Motor neuron (in vitro differentiated cells): ENCODE results near the gene LCN15. TPM values are rescaled to one million over a fixed set of nuclear protein-coding genes. Genes with fewer than 3 reads are reported as not detected.

ENCODE experiments used
- ATAC-seq, 8 experiments: fragments of 200-7000 bp; cut with Tn5 transposase; replicated peaks in 6 of 8; 2 replicates each; pipeline ENCODE4 v1.8.0; 2021; ENCODE audit warnings: mild to moderate bottlenecking in 8 of 8, moderate library complexity in 8 of 8
- H3K27ac ChIP-seq, 2 donors: fragments of 250-450 bp; sonication (Bioruptor Pico); 2 replicates each; pipeline ENCODE4 v1.9.0; 2021; ENCODE audit warnings: antibody characterized with exemption in 2 of 2, mild to moderate bottlenecking in 2 of 2, moderate library complexity in 1 of 2
- H3K4me1 ChIP-seq, 2 donors: fragments of 250-450 bp; sonication (Bioruptor Pico); replicated peaks in 1 of 2; 2 replicates each; pipeline ENCODE4 v1.6.1; 2021; ENCODE audit warnings: antibody characterized with exemption in 2 of 2, mild to moderate bottlenecking in 2 of 2, moderate library complexity in 1 of 2
- H3K4me3 ChIP-seq, 5 donors: fragments of 250-450 bp; sonication (Bioruptor Pico); 2 replicates each; pipeline ENCODE4 v1.9.0; 2021; ENCODE audit warnings: antibody characterized with exemption in 5 of 5, mild to moderate bottlenecking in 5 of 5, moderate library complexity in 4 of 5
- WGBS, 10 experiments: fragments of 450-650 bp; shearing (Covaris generic); methylation state at CpG; one replicate each; pipeline ENCODE4 v1.0.0; 2022; 5-methylcytosine and 5-hydroxymethylcytosine counted together
- in situ Hi-C, 9 experiments: fragments of 400-800 bp; cut with MboI; loops; one replicate each; pipeline ENCODE4 v1.15.0; 2021; ENCODE audit warnings: low sequenced_read_pairs in 9 of 9, low pct_unique_long_range_greater_than_20kb in 2 of 9; ENCODE audit not compliant: unreplicated experiment in 9 of 9
- total RNA-seq, 8 experiments: library from RNA; unstranded; fragments of 300-600 nt; gene quantifications; 2 replicates each; pipeline versions ENCODE4 v1.2.3 to v1.2.4, GENCODE V29; 2022

LCN15 gene
- total RNA-seq, 8 experiments from 2014 or later = 0.21 to 0.43 (median 0.23) TPM; not detected in 3

DNA sequence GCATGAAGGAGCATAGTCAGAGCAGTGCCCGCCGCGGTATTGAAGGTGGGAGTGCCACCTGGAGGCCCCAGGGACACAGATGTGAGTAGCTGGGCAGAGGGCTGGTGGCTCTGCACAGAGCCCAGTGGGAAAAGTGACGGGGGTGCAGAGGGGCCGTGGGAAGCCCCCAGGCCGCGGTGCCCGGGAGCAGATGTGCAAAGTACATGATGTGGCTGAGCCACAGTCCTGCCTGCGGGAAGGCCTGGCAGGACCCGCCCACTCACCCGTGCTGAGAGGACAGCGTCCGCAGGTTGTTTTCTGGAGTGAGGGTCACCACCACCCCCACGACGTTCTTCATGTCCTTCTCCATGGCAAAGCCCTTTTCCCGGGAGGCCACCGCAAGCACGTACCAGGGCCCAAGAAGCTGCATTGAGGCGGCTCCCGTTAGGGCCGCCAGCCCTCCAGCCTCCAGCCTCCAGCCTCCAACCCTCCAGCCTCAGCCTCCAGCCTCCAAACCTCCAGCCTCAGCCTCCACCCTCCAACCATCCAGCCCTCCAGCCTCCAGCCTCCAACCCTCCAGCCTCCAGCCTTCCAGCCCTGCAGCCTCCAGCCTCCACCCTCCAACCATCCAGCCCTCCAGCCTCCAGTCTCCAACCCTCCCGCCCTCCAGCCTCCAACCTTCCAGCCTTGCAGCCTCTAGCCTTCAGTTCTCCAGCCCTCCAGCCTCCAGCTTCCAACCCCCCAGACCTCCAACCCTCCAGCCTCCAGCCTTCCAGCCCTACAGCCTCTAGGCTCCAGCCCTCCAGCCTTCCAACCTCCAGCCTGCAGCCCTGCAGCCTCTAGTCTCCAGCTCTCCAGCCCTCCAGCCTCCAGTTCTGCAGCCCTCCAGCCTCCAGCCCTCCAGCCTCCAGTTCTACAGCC, 16.9 kb downstream of the LCN15 start:
- no peak for ATAC-seq
- Histone ChIP-seq H3K4me1 (peaks cover 0 to 5% of the 10 kb centered on the region in 2 donors), H3K27ac (no peak overlapping the region), H3K4me3 (no peak overlapping the region)
- in situ Hi-C loops = no loop called here
- WGBS, 10 experiments = 70 to 82% (median 80%) methylated on average over 2 to 8 of the region's 22 CpGs; no CpG with 5 or more reads in 5 of the 10 experiments

DNA sequence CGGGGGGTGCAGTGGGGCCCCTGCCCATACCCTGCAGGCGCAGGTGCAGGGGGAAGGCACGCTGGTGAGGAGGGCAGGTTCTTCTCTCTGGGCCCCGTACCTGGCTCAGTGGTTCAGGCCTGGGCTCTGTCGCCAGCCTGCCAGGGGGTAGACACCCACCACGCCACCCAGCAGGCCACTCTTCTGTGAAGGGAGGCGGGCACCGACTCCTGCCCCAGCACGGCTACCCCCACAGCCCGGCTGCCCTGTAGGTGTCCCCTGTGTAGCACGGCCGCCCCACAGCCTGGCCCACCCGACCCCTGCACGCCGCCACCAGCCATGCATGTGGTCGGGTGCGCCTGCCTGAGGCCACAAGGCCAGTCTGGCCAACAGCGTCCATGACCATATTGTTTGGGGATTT, 17.7 kb downstream of the LCN15 start:
- Histone ChIP-seq H3K4me1 (peaks cover 0 to 13% of the 10 kb centered on the region in 2 donors), H3K4me3 (no peak overlapping the region), H3K27ac (no peak overlapping the region)
- ATAC-seq = no peak
- in situ Hi-C loops = no loop called here
- 80% methylated on average over 1 of the region's 18 CpGs; no CpG with 5 or more reads in 9 of the 10 experiments for WGBS, 10 experiments

GRCh38 chr9:136746155-136746490, 18.2 kb downstream of the LCN15 start:
- ATAC-seq = no peak
- no peak overlapping the region for H3K27ac ChIP-seq
- H3K4me1 ChIP-seq = peaks cover 3 to 18% of the 10 kb centered on the region in 2 donors
- no peak overlapping the region for H3K4me3 ChIP-seq
- in situ Hi-C loops = no loop called here
- 82% methylated on average over 4 of the region's 22 CpGs; no CpG with 5 or more reads in 9 of the 10 experiments for WGBS, 10 experiments

DNA sequence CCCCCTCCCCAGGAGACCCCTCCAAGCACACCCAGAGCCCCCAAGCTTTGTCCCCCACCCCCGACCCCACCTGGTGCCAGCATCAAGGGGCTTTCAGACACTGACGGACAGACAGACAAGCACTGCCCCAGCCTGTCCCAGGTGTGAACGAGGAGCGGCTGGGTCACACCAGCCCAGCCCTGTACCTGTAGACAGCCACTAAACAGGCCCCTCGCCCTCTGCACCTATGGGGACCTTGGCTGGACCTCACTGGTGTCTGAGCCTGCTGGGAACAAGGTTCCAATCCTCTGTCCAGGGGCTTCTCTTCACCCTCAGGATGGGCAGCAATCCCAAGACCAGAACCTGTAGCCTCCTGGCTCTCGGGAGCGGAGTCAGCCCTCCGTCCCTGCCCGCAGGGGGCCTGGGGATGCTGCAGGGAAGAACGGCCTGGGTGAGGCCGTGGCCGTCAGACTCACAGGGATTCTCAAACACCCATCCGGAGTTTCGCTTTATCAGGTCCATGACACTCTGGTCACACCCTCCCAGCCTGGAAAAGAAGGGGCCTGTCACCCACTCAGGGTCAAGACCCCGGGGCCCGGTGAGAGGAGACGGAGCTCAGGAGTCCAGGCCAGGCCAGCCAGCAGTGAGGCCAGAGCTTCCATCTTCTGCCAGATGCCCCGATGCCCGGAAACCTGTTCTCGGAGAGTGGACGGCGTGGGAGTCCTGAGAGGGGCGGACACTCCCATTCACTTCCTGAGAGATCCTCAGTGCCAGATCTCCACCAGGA, 18.7 kb downstream of the LCN15 start:
- WGBS, 10 experiments = 74 to 92% (median 80%) methylated on average over 1 to 10 of the region's 23 CpGs; no CpG with 5 or more reads in 6 of the 10 experiments
- in situ Hi-C loops = no loop called here
- no peak for ATAC-seq

GRCh38 chr9:136744773-136745172, 19.5 kb downstream of the LCN15 start:
- Histone ChIP-seq H3K4me3 (no peak overlapping the region), H3K4me1 (peaks cover 7 to 22% of the 10 kb centered on the region in 2 donors), H3K27ac (no peak overlapping the region)
- ATAC-seq = no peak
- WGBS, 10 experiments = 100% methylated on average over 1 of the region's 18 CpGs; no CpG with 5 or more reads in 9 of the 10 experiments
- in situ Hi-C loops = no loop called here

More for the DNA sequence above, 18.7 kb downstream of the LCN15 start:
- Histone ChIP-seq H3K4me1 (peaks cover 7 to 22% of the 10 kb centered on the region in 2 donors), H3K4me3 (no peak overlapping the region), H3K27ac (no peak overlapping the region)

- Histone ChIP-seq H3K27ac (no peak overlapping the region), H3K4me3 (no peak overlapping the region), H3K4me1 (peaks cover 7 to 22% of the 10 kb centered on the region in 2 donors)
- no peak for ATAC-seq
- WGBS, 10 experiments = 83% methylated on average over 1 of the region's 16 CpGs; no CpG with 5 or more reads in 9 of the 10 experiments
- in situ Hi-C loops = no loop called here
Observed at GRCh38 chr9:136743639-136744211, 20.6 kb downstream of the LCN15 start.

DNA sequence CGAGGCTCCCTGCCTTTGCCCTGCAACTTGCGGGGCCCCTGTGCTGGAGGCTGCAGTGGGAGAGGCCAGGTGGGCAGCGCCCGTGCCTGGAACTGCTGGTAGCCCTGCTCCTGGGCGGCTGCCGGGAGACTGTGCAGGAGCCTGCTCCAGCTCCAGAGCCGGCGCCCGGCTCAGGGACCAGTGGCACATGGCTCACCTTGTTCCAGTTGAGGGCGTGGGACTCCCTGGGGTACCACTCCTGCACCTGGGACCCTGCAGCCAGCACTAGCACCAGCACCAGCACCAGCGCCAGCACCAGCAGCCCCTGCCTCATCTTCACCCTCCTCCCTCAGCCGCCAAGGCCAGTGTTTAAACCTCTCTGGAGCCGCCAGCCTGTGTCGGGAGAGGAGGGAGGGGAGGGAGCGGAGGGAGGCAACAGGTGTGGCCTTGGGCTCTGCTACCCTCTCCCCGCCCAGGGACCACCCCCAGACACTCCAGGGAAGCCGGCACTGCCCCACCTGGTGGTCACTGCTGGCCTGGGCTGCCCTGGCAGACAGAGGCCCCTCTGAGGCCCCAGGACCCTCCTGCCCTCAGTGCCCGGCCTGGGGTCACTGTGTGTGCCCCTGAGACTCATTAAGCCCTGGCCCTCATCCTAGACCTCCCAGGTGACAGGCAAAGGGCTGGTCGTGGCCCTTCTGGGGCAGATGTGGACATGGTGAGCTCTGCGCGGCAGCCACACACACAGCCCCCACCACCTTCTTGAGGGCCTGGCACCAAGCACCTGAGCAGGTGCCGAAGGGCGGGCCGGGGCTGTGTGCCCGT, 21.5 kb downstream of the LCN15 start, which contains the start of gene LCN10:
LCN10 (minus strand) TSS at position 350 of the 801 bp plus-strand sequence; CDS start at position 313, 37 bp downstream.
- no peak within 1 kb of the TSS for H3K4me3 ChIP-seq

DNA sequence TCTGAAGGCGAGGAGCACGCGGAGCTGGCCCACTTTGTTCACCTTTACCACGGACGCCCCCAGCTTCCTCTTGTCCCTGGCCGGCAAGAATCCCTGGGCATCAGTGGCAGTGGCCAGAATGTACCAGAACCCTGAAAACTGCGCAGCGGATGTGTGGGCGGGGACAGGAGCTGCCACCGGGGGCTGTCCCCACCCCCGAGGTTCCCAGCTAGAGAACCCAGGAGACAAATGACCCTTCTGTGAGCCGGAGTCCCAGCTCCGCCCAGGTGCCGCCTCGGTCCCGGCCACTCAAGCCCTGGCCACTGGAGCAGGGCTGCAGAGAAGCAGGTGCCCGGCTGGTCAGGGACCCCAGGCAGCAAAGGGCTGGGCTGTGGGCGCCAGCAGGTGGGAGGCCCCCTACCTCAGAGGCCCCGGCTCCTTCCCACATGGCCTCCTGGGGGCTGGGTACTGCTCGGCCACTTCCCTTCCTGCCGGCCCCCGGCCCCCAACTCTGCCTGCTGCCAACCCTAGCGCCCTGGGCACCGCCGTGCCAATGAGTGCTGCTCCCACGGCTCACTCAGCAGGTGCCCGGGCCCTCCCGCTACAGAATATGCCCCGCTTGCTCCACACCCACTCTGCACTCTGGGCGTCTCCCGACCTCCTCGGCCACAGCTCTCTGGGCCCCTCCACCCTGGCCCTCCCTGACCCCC, 22.3 kb downstream of the LCN15 start:
- in situ Hi-C loops = no loop called here
- Histone ChIP-seq H3K27ac (no peak overlapping the region), H3K4me1 (peaks cover 7 to 22% of the 10 kb centered on the region in 2 donors), H3K4me3 (no peak overlapping the region)
- 33 to 78% (median 60%) methylated on average over 1 to 3 of the region's 32 CpGs; no CpG with 5 or more reads in 7 of the 10 experiments for WGBS, 10 experiments
- peak; percentile 18 to 49 (median 32) for ATAC-seq

More for the DNA sequence above, 21.5 kb downstream of the LCN15 start, which contains the start of gene LCN10:
- in situ Hi-C loops = no loop called here
- peak; percentile 11 to 71 (median 26) for ATAC-seq
- Histone ChIP-seq H3K4me1 (peaks cover 7 to 22% of the 10 kb centered on the region in 2 donors), H3K27ac (no peak within 1 kb of the TSS)
- whole genome bisulfite sequencing, 10 experiments = 0 to 20% methylated on average over 1 to 2 of the region's 25 CpGs; no CpG with 5 or more reads in 8 of the 10 experiments

DNA sequence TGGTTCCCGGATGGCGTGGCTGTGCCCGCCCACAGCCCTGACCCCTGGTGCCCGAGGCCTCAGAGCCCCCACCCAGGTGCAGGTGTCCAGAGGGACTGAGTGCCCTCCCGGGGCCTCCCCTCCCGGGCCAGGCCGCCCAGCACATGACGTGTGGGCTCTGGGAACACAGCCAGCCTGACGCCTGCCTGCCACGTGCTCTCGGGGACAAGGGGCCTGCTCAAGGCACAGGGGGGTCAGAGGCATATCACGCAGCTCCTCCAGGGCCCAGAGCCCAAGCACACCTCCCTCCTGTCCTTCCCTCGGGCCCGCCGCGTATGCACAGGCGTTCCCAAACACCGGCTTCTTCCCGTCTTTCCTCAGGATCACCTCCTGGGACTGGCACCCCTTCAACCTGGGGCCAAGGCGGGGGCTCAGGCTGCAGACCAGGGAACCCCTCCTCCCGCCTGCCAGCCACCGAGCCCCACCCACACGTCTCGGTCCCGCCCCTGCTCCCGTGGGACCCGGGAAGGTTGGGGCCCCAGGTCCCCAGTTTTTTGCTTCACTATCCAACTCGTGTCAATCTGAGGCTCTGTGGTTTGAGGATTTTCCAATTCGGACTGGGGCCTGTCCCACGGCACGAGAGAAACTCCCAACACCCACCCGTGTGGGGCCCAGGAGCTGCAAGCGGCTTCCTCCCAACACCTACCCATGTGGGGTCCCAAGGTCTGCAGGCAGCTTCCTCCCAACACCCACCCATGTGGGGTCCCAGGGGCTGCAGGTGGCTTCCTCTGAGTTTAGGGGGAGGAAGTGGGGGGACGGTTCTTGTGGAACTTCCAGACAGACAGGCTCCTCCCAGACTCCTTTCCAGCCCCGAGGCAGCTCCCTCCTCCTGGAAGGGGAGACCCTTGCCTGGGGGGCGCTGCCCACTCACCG, 23.1 kb downstream of the LCN15 start:
- H3K4me1 ChIP-seq = peaks cover 7 to 22% of the 10 kb centered on the region in 2 donors
- WGBS, 10 experiments = 0 to 92% (median 26%) methylated on average over 1 to 8 of the region's 37 CpGs; no CpG with 5 or more reads in 6 of the 10 experiments
- peak; percentile 18 to 71 (median 58) for ATAC-seq
- in situ Hi-C loops = no loop called here
- H3K4me3 ChIP-seq = no peak overlapping the region
- H3K27ac ChIP-seq = no peak overlapping the region

DNA sequence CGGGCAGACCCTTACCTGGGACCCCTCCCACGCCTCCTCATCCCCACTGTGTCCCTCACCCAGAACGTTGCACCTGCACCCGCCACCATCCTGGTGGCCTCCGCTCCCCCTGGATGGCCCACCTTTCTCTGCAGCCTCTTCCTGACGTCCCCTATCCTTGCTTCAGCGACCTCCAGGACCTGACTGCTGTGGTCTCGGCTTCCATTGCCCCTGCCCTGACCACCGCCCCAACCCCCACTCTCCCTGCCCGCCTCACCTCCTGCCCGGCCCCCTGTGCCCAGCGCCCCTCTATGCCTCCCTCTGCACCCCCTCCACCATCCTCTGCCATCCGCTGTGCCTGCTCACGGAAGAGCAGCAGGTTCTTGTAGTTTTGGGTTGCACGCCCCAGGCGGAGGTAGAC, 23.8 kb downstream of the LCN15 start:
- in situ Hi-C loops = no loop called here
- ATAC-seq = peak in 3 of 8 experiments; percentile 0 to 12 (median 1)
- no CpG with 5 or more reads among the region's 16 CpGs for WGBS, 10 experiments

DNA sequence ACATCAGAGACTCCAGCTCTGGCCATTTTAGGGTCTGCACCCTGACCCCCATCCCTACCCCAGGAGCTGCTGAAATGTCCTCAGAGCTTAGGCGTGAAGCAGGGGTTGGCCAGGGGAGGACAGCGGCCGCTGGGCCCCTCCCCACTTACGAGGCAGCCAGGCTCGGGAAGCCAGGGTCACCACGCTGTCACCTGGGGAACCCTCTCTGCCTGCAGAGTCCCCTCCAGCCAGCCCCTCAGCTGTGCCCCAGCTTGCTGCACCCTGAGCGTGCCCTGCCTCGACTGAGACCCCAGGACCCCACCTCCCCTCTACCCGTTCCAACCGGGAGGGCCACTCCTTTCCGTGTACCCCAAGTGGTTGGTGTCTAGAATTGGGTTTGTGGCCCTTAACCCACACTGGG, 24.2 kb downstream of the LCN15 start:
- Histone ChIP-seq H3K4me3 (no peak overlapping the region), H3K4me1 (peaks cover 7 to 22% of the 10 kb centered on the region in 2 donors), H3K27ac (no peak overlapping the region)
- in situ Hi-C loops = no loop called here
- no peak for ATAC-seq
- WGBS, 10 experiments = 93 to 100% methylated on average over 1 to 3 of the region's 11 CpGs; no CpG with 5 or more reads in 8 of the 10 experiments

More for the DNA sequence above, 23.8 kb downstream of the LCN15 start:
- H3K4me3 ChIP-seq = no peak overlapping the region
- peaks cover 7 to 22% of the 10 kb centered on the region in 2 donors for H3K4me1 ChIP-seq
- no peak overlapping the region for H3K27ac ChIP-seq
